CD8-positive, alpha-beta memory T cell (primary cell): ENCODE data around the gene TUBGCP3. TPM values are rescaled to one million over a fixed set of nuclear protein-coding genes. Genes with fewer than 3 reads are reported as not detected.
"Not testable (repeated sequence)": the region's sequence is repeated elsewhere in the genome, so short reads cannot be mapped to it uniquely, and the experiment has no call there.

ENCODE experiments used
- CTCF ChIA-PET: fragments of 350-600 bp; sonication (Branson Sonifier 250); formaldehyde crosslinking; loops from one replicate; lab custom pipeline; 2021; ENCODE audit warnings: antibody characterized with exemption; lab: Charles Lee
- POLR2A ChIA-PET: fragments of 350-600 bp; sonication (Branson Sonifier 250); formaldehyde crosslinking; loops from one replicate; lab custom pipeline; 2021; ENCODE audit warnings: antibody characterized with exemption; lab: Charles Lee
- DNase-seq, 5 donors: peaks; one replicate each; pipeline versions ENCODE4 v3.0.0 to v3.0.0-alpha.2; 2020 to 2022; ENCODE audit warnings: mixed read lengths in 1 of 5
- H3K27ac ChIP-seq: one replicate; pipeline ENCODE4 v1.7.0; 2013; ENCODE audit warnings: low read depth, mild to moderate bottlenecking, low read length, moderate library complexity
- H3K27me3 ChIP-seq: 2 replicates; pipeline ENCODE4 v1.7.0; 2013; ENCODE audit warnings: low read length, mild to moderate bottlenecking; ENCODE audit not compliant: insufficient read depth, poor library complexity, severe bottlenecking
- H3K36me3 ChIP-seq: 2 replicates; pipeline ENCODE4 v1.7.0; 2013; ENCODE audit warnings: mild to moderate bottlenecking, low read length, moderate library complexity; ENCODE audit not compliant: insufficient read depth
- H3K4me1 ChIP-seq: 2 replicates; pipeline ENCODE4 v1.7.0; 2013; ENCODE audit warnings: mild to moderate bottlenecking, low read length, moderate library complexity; ENCODE audit not compliant: insufficient read depth
- H3K4me3 ChIP-seq: 2 replicates; pipeline ENCODE4 v1.7.0; 2013; ENCODE audit warnings: mild to moderate bottlenecking, low read length
- H3K9me3 ChIP-seq: 2 replicates; pipeline ENCODE4 v1.7.0; 2013; ENCODE audit warnings: mild to moderate bottlenecking, low read length
- H3K27ac Mint-ChIP-seq, 8 donors: one replicate each; pipeline ENCODE4 v1.8.0; 2020 to 2021; ENCODE audit warnings: mixed read lengths in 8 of 8, mild to moderate bottlenecking in 6 of 8, inconsistent platforms in 3 of 8, moderate library complexity in 3 of 8
- H3K27me3 Mint-ChIP-seq, 2 donors: one replicate each; pipeline ENCODE4 v1.8.0; 2020 to 2021; ENCODE audit warnings: mixed read lengths in 2 of 2, mild to moderate bottlenecking in 1 of 2, moderate library complexity in 1 of 2
- H3K36me3 Mint-ChIP-seq, 3 donors: one replicate each; pipeline ENCODE4 v1.8.0; 2020 to 2021; ENCODE audit warnings: mixed read lengths in 3 of 3, inconsistent platforms in 1 of 3, mild to moderate bottlenecking in 1 of 3
- H3K4me1 Mint-ChIP-seq, 3 donors: one replicate each; pipeline ENCODE4 v1.8.0; 2020 to 2021; ENCODE audit warnings: mixed read lengths in 3 of 3, inconsistent platforms in 1 of 3, mild to moderate bottlenecking in 1 of 3
- H3K4me3 Mint-ChIP-seq, 7 donors: one replicate each; pipeline ENCODE4 v1.8.0; 2020 to 2021; ENCODE audit warnings: mixed read lengths in 7 of 7, mild to moderate bottlenecking in 6 of 7, moderate library complexity in 4 of 7, inconsistent platforms in 2 of 7
- H3K9me3 Mint-ChIP-seq, 5 donors: one replicate each; pipeline ENCODE4 v1.8.0; 2020 to 2022; ENCODE audit warnings: mixed read lengths in 5 of 5, mild to moderate bottlenecking in 3 of 5, moderate library complexity in 2 of 5, inconsistent platforms in 1 of 5
- polyA plus RNA-seq: library from polyadenylated mRNA; unstranded; fragments of 300-500 nt; fragmentation: Illumina TruSeq; gene quantifications from one replicate; pipeline ENCODE4 v1.2.3, GENCODE V29; 2021
- total RNA-seq, 2 experiments: library from RNA; stranded (reverse); gene quantifications; one replicate each; pipeline ENCODE4 v1.2.3, GENCODE V29; 2021

TUBGCP3 gene
- total and polyA plus RNA-seq, 3 experiments from 2014 or later = 16.8 to 47.0 (median 45.8) TPM

GRCh38 chr13:112561478-112561877 is 26.5 kb downstream of the TUBGCP3 start:
- Histone ChIP-seq H3K27ac (no peak overlapping the region), H3K27me3 (no peaks in the 10 kb centered on the region), H3K4me1 (no peaks in the 10 kb centered on the region), H3K36me3 (peaks cover 9% of the 10 kb centered on the region), H3K4me3 (no peak overlapping the region), H3K9me3 (no peaks in the 10 kb centered on the region)
- Mint-ChIP-seq H3K4me1 (peaks cover 12 to 21% (median 18%) of the 10 kb centered on the region in 3 donors), H3K27ac (peak overlapping the region in 2 of 8 donors; percentile 18 to 58), H3K36me3 (peaks cover 0 to 84% (median 19%) of the 10 kb centered on the region in 3 donors), H3K27me3 (peaks cover 0 to 2% of the 10 kb centered on the region in 2 donors), H3K9me3 (no peaks in the 10 kb centered on the region), H3K4me3 (no peak overlapping the region)
- ChIA-PET POLR2A (no interaction called here), CTCF (interaction anchor here (1.3 kb wide), 1 partner anchor 27 kb away, joined by 3 read pairs; no protein-coding TSS in a partner anchor)
- no peak for DNase-seq

GRCh38 chr13:112558696-112559418 is 29.1 kb downstream of the TUBGCP3 start:
- H3K9me3 ChIP-seq = no peaks in the 10 kb centered on the region
- Mint-ChIP-seq H3K36me3 (peaks cover 5 to 90% (median 34%) of the 10 kb centered on the region in 3 donors), H3K4me1 (peaks cover 11 to 21% (median 12%) of the 10 kb centered on the region in 3 donors), H3K27ac (peak overlapping the region in 1 of 8 donors; percentile 50), H3K9me3 (no peaks in the 10 kb centered on the region), H3K27me3 (peaks cover 0 to 2% of the 10 kb centered on the region in 2 donors), H3K4me3 (no peak overlapping the region)
- H3K4me1 ChIP-seq = no peaks in the 10 kb centered on the region
- H3K4me3 ChIP-seq = no peak overlapping the region
- H3K27ac ChIP-seq = no peak overlapping the region
- no peaks in the 10 kb centered on the region for H3K27me3 ChIP-seq
- CTCF ChIA-PET = no interaction called here
- DNase-seq = no peak
- H3K36me3 ChIP-seq = peaks cover 23% of the 10 kb centered on the region
- POLR2A ChIA-PET = no interaction called here

- no peak overlapping the region for H3K27ac Mint-ChIP-seq
- peaks cover 9 to 11% (median 10%) of the 10 kb centered on the region in 3 donors for H3K4me1 Mint-ChIP-seq
- H3K4me3 Mint-ChIP-seq = no peak overlapping the region
- H3K9me3 Mint-ChIP-seq = no peaks in the 10 kb centered on the region
- Histone ChIP-seq H3K36me3 (peaks cover 29% of the 10 kb centered on the region), H3K4me1 (no peaks in the 10 kb centered on the region), H3K27ac (no peak overlapping the region), H3K4me3 (no peak overlapping the region), H3K9me3 (no peaks in the 10 kb centered on the region), H3K27me3 (no peaks in the 10 kb centered on the region)
- POLR2A ChIA-PET = no interaction called here
- no peak for DNase-seq
- H3K36me3 Mint-ChIP-seq = peaks cover 11 to 91% (median 33%) of the 10 kb centered on the region in 3 donors
- no peaks in the 10 kb centered on the region for H3K27me3 Mint-ChIP-seq
- CTCF ChIA-PET = no interaction called here
Measured at GRCh38 chr13:112556600-112556999, 31.4 kb downstream of the TUBGCP3 start.

- peaks cover 21 to 89% (median 42%) of the 10 kb centered on the region in 3 donors for H3K36me3 Mint-ChIP-seq
- Histone ChIP-seq H3K4me3 (no peak overlapping the region), H3K4me1 (no peaks in the 10 kb centered on the region), H3K27ac (no peak overlapping the region), H3K36me3 (peaks cover 29% of the 10 kb centered on the region), H3K27me3 (no peaks in the 10 kb centered on the region), H3K9me3 (no peaks in the 10 kb centered on the region)
- H3K27me3 Mint-ChIP-seq = no peaks in the 10 kb centered on the region
- H3K4me1 Mint-ChIP-seq = peaks cover 0 to under 1% (median 0%) of the 10 kb centered on the region in 3 donors
- peak overlapping the region in 1 of 8 donors; percentile 27 for H3K27ac Mint-ChIP-seq
- no peak for DNase-seq
- POLR2A ChIA-PET = no interaction called here
- no peak overlapping the region for H3K4me3 Mint-ChIP-seq
- CTCF ChIA-PET = no interaction called here
- H3K9me3 Mint-ChIP-seq = no peaks in the 10 kb centered on the region
Measured at GRCh38 chr13:112554214-112554850, 33.6 kb downstream of the TUBGCP3 start.

GRCh38 chr13:112548975-112549374 is 39.0 kb downstream of the TUBGCP3 start:
- H3K4me1 ChIP-seq, H3K27me3 Mint-ChIP-seq, H3K27me3 ChIP-seq, H3K27ac ChIP-seq, H3K4me3 ChIP-seq, POLR2A ChIA-PET, H3K4me3 Mint-ChIP-seq, H3K9me3 Mint-ChIP-seq, H3K4me1 Mint-ChIP-seq, H3K27ac Mint-ChIP-seq, CTCF ChIA-PET, DNase-seq, H3K9me3 ChIP-seq: not testable (repeated sequence)
- peaks cover 31 to 82% (median 42%) of the 10 kb centered on the region in 3 donors for H3K36me3 Mint-ChIP-seq
- peaks cover 18% of the 10 kb centered on the region for H3K36me3 ChIP-seq

GRCh38 chr13:112545856-112546255 is 42.1 kb downstream of the TUBGCP3 start:
- H3K27me3 Mint-ChIP-seq = no peaks in the 10 kb centered on the region
- H3K4me3 Mint-ChIP-seq = no peak overlapping the region
- Histone ChIP-seq H3K27me3 (no peaks in the 10 kb centered on the region), H3K36me3 (peaks cover 11% of the 10 kb centered on the region), H3K4me3 (no peak overlapping the region), H3K4me1 (no peaks in the 10 kb centered on the region), H3K9me3 (no peaks in the 10 kb centered on the region), H3K27ac (no peak overlapping the region)
- peaks cover 0 to 3% (median 0%) of the 10 kb centered on the region in 5 donors for H3K9me3 Mint-ChIP-seq
- ChIA-PET POLR2A (no interaction called here), CTCF (no interaction called here)
- DNase-seq = no peak
- H3K27ac Mint-ChIP-seq = no peak overlapping the region
- H3K4me1 Mint-ChIP-seq = no peaks in the 10 kb centered on the region
- H3K36me3 Mint-ChIP-seq = peaks cover 20 to 65% (median 29%) of the 10 kb centered on the region in 3 donors

- Mint-ChIP-seq H3K9me3 (no peaks in the 10 kb centered on the region), H3K27ac (peak overlapping the region in 1 of 8 donors; percentile 66), H3K4me1 (peaks cover 11 to 23% (median 23%) of the 10 kb centered on the region in 3 donors), H3K27me3 (no peaks in the 10 kb centered on the region), H3K36me3 (peaks cover 9 to 16% (median 14%) of the 10 kb centered on the region in 3 donors), H3K4me3 (no peak overlapping the region)
- H3K36me3 ChIP-seq = peaks cover 4% of the 10 kb centered on the region
- POLR2A ChIA-PET = no interaction called here
- CTCF ChIA-PET = no interaction called here
- no peaks in the 10 kb centered on the region for H3K4me1 ChIP-seq
- H3K4me3 ChIP-seq = no peak overlapping the region
- H3K9me3 ChIP-seq = no peaks in the 10 kb centered on the region
- DNase-seq = peak in 2 of 5 donors; percentile 11 to 28
- H3K27me3 ChIP-seq = no peaks in the 10 kb centered on the region
- H3K27ac ChIP-seq = no peak overlapping the region
Measured at GRCh38 chr13:112532837-112533745, 54.9 kb downstream of the TUBGCP3 start.
